GM21825 (cell line): ENCODE data around the gene ARMC12.

Experiments
- ATAC-seq: cut with Tn5 transposase; IDR thresholded peaks from one replicate; pipeline ENCODE4 v1.9.1; 2021; ENCODE audit warnings: mild to moderate bottlenecking, moderate library complexity; ENCODE audit not compliant: unreplicated experiment

ARMC12 gene

DNA sequence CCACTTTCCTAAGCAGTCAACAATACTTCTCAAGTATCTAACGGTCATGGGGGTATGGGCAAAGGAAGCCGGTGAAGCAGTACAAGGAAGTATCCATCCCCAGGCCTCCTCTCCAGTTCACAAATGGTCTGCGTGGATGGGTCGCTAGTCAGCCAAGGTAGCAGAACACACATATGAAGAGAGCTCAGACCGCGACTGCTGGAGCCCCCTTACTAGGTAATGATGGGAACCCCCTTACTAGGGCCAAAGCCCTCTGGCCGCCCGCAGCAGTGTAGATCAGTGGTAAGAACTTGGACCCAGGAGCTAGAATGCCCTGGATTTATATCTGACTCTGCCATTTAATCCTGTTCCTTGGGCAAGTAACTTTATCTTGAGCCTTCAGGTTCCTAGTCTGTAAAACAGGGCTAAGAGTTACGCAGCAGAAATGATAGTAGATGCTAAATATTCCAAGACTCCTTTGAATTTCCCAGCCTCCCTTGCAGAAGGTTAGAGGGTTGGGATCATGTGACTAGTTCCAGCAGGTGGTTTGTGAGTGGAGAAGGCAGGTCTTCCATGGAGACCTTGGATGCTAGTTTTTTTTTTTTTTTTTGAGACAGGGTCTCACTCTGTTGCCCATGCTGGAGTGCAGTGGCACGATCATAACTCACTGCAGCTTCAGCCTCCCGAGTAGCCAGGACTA, 37.4 kb downstream of the ARMC12 start:
- no peak for ATAC-seq

DNA sequence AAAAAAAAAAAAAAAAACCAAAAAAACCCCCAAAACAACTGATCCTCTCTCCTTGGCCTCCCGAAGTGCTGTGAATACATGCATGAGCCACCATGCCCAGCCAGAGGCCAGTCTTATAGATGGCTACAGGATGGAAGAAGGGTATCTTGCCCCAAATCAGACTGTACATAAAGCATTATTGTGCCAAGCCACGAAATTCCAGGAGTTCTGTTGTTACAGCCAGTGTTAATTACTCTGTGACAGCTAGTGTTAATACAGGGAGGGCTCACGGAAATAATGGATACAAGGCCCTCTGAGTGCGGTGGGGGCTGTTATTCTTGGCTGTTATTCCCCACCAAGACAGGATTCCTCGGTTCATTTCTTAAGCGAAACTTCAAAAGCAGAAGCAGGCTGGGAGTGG, 38.2 kb downstream of the ARMC12 start:
- no peak for ATAC-seq

DNA sequence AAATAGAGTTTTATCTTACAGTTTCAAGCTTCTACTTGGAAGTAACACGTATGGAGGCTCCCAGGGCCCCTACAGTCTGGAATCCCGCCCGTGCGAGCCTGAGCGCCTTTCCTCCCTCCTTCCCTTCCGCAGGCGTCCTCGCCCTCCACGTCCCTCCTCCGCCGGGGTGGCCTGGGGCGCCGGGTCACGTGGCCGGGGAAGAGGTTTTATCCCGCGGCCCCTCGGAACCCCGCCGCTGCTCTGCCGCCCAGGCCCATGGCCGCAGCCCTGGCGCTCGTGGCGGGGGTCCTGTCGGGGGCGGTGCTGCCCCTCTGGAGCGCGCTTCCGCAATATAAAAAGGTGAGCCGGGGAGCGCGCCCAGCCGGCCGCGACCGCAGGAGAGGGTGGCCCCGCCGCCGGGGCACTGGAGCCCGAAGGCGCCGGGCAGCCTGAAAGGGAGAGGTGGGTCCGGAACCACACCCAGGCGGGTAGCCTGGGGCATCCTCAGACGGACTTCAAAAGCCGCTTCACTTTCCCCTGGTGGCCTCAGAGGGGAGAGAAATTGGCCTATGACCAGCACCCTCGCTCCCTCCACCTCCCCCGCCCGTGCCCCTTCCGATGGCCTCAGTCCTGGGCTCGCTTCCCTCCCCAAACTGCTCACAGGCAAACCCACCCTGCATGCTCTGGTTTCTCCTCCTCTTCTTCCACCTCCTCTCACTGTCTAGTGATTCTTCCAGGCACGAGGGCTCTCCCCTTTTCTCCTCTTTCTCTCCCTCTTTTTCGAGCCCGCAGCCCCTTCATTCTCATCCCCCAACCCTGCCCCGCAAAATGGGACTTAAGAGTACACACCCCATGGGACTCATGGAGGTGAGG, 39.8 kb downstream of the ARMC12 start, which contains the start of gene CLPSL2:
Gene CLPSL2, plus strand, starts transcription at position 235 of the 852 bp plus-strand sequence. Its CDS starts 21 bp downstream, at position 256.
- ATAC-seq: no peak

DNA sequence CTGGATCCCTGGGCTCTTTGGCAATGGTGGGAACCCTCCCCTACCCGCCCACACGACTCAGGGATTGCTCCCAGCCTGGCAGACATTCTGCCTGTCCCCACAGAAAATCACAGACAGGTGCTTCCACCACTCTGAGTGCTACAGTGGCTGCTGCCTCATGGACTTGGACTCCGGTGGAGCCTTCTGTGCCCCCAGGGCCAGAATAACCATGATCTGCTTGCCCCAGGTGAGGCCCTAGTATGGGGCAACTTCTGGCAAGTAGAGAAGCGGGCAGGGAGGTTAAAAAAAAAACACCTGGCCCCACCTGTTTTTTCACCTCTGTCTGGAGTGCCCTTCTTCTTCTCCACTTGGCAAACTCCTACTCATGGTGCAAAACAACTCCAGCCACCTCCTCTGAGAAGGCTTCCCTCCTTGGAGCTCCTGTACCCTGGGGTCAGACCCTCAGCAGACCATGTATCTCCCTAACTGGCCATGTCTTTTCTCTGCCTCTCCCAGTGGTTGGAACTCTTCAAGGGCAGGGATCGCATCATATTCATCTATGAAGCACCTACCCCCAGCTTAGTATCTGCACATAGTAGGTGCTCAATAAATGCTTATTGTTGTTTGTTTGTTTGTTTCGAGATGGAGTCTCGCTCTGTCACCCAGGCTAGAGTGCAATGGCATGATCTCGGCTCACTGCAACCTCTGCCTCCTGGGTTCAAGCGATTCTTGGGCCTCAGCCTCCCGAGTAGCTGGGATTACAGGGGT, 40.7 kb downstream of the ARMC12 start:
- ATAC-seq: no peak

DNA sequence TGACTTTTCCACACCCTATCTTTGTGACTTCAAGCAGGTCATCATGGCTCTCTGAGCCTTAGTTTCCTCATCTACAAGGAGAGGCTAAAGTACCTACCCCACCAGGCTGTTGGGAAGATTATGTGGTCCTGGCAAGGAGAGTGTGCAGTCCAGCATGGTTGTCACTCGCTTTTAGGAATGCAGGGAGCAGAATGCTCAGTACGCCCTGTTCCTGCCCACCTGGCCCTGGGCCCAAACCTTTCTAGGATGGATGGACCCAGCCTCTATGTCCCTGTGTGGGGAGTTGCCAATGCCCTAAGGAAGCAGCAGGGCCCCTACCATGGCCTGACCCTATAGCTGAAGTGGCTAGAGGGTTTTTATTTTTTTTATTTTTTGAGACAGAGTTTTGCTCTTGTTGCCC, 41.6 kb downstream of the ARMC12 start:
- no peak for ATAC-seq

DNA sequence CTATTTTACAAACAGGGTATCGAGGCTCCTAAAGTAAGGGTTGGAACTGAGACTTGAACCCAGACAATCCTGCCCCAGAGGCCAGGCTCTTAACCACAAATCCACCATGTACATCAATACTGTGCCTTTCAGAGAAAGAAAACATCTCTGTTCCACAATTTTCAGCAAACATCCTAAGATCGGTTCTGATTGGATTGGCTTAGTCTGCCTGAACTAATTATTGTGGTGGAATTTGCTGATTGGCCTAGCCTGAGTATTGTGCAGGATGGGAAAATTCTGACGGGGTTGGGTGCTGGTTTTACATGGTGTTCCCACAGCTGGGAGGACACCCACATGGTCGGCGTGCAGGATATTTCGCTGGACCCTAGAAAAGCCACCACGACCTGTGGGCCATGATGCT, 43.9 kb downstream of the ARMC12 start, which contains the start of gene CLPSL1:
Gene CLPSL1, plus strand, starts transcription at position 301 of the 400 bp plus-strand sequence. Its CDS starts 92 bp downstream, at position 393.
- no peak for ATAC-seq

DNA sequence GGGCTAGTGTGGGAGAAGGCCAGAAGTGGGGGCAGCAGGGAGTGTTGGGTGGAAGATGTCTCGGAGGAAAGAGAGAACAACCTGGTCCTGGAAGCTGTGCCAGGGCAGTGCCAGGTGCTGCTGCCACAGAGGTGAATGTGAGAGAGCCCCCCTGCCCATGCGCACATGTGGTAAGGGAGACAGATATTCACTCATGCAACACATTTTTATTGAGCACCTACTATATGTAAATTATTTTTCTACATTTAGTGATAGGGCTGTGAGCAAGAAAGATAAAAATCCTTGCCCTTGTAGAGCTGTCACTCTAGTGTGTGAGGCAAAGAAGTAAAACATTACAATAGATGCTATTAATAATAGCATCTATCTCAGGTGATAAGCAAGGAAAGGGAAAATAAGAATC, 44.5 kb downstream of the ARMC12 start:
- no peak for ATAC-seq

DNA sequence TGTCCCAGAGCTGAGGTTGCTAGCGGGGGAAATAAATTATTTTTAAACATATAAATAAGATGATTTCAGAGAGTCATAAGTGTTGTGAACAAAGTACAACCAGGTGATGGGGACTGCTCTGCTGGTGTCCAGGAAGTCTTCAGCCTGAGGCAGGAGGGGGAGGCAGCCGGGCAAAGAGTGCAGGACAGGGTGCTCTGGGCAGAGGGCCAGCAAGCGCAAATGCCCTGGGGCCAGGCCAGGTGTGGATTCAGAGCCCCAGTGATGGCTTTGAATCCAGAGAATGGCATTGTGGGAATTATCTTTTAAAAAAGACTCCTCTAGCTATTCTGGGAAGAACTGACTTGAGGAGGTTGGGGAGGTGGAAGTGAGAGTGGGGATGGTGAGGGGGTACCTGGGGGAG, 45.6 kb downstream of the ARMC12 start:
- ATAC-seq: no peak

DNA sequence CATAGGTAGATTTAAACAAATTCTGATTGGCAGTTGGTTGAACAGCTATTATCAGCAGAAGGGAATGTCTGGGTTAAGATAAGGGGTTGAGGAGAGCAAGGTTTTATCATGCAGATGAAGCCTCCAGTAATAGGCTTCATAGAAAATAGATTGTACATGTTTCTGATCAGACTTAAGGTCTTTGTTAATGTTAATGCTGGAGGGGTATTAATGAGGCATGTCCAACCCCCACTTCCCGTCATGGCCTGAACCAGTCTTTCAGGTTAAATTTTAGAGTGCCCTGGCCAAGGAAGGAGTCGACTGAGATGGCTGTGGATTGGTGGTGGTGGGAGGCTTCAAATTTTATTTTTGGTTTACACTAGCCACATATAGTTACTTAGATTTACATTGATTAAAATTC, 47.4 kb downstream of the ARMC12 start:
- ATAC-seq: no peak

DNA sequence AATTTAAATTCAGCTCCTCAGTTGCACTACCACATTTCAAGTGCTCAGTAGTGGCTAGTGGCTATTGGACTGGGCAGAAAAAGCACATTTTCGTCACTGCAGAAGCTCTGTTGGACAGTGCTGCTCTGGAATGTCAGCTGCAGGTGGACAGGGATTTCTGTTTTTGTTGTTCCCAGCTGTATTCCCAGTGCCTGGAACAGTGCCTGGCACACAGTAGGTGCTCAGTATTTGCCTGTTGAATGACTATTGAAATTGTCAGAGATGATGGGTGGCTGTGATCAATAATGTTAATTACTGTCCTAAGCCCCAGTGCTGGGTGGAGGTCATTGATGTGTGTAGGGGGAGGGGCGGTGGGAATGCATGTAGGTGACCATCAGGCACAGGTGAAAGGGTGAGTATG, 49.4 kb downstream of the ARMC12 start:
- ATAC-seq: no peak

DNA sequence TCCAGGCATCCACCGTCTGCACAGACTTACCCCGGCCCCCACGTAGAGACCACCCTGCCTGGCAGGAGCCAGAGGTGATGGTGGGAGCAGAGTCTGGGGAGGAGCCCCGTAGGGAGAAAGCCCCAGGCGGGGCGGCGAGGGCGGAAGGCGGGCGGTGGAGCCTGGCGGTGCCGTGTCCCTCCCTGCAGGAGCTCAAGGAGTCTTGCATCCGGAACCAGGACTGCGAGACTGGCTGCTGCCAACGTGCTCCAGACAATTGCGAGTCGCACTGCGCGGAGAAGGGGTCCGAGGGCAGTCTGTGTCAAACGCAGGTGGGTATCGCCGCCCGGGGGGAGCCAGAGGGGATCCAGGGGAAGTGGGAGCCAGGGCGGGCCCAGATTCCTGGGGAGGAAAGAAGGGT, 50.0 kb downstream of the ARMC12 start:
- ATAC-seq: no peak

DNA sequence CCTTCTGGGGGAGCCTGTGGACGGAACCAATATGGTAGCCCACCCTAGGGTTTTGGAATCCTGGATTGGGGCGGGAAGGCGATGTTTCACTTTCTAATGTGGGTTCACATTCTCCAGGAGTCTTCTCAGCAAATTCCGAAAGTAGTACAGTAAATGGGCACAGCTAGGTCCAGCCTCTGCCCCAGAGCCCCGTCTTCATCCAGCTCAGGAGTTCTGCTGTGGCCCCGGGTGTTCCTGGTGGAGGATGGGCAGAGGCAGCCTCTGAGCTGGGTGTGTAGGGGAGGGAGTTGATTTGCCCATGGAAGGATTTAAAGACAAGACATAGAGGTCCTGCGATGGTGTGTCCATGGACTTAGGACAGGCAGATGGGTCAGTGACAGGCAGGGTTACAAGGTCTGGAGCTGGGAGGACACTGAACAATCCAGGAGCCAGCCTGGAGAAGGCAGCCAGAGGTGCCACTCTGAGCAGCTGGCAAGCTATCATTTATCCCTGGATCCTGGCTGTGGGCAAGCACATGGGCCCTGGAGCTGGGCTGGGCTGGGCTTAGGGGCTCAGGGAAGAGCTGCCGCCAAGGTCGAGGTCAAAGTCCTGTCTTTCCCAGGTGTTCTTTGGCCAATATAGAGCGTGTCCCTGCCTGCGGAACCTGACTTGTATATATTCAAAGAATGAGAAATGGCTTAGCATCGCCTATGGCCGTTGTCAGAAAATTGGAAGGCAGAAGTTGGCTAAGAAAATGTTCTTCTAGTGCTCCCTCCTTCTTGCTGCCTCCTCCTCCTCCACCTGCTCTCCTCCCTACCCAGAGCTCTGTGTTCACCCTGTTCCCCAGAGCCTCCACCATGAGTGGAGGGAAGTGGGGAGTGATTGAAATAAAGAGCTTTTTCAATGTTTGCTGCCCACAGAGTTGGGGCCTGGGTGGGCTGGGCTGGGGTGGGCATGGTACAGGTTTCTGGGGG, 50.7 kb downstream of the ARMC12 start:
- no peak for ATAC-seq

DNA sequence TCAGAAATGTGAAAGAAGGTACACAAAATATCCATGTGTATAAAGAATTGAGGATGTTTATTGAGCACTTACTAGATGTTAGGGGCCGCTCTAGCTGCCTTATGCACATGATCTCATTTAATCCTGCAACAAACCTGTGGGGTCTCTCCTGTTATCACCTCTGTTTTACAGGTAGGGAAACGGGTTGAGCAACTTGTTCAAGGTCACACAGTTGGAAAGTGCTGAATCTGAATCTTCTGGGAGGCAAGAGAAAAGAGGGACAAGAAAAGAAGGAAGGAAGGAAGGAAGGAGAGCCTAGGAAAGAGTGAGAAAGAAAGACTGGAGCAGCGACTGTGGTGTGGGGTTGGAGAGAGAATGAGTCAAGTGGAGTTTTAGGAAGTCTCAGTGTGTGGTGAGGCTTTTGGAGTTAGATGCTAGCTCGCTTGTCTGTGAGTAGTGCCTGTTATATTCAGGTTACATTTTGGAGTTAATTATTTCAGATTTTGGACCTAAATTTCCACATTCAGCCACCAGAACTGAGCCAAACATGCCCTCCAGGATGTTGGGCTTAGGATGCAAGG, 51.7 kb downstream of the ARMC12 start:
- ATAC-seq: no peak

DNA sequence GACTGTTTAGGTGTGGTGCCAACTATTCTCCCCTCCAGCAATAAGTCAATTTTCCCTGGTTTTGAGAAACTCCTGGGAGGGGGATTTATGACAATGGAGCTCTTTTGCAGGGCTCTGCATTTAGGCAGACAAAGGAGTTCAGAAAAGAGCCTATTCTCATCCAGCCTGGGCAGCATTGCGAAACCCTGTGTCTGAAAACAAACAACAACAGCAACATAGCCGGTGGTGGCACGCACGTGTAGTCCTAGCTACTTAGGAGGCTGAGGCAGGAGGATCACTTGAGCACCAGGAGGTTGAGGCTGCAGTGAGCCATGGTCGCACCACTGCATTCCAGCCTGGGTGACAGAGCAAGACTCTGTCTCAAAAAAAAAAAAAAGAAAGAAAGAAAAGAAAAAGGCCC, 53.9 kb downstream of the ARMC12 start:
- no peak for ATAC-seq

DNA sequence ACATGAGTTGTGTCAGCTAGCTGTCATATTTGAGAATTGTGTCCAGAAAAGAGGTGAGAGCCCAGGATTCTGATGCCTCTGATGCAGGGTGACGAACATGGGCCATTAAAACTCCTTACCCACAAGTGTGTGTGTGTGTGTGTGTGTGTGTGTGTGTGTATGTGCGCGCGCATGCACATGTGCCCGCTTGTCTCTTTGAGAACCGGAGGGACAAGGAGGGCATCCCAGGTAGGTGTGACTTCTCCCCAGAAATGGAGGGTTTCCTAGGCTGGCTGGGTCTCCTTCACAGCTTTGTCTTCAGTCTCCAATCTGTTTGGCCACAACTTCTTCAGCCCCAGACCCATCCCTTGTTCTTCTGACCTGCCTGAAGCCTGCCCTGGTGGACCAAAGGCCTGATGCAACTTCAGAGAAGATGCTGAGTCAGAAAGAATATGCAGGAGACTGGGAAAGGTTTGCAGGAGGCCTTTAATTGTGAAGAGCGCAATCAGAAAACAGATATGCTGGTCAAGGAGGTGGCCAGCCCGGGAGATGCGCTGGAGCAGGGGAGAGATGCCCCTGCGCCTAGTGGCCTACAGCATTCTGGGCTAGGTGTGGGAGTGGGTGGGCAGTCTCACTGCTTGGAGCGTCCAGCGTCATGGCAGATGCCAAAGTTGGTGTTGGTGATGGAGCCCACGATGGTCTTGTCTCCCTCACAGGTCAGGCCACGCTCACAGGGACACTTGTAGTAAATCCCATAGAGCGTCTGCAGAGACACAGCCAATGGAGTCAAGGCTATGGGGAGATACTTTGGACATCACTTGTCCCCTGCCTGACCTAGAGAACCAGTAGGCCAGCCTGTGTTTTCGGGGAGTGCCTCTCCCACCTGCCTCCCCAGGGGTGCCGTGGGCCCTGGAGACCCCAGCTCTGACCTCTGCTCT, 58.0 kb downstream of the ARMC12 start:
- ATAC-seq: no peak

DNA sequence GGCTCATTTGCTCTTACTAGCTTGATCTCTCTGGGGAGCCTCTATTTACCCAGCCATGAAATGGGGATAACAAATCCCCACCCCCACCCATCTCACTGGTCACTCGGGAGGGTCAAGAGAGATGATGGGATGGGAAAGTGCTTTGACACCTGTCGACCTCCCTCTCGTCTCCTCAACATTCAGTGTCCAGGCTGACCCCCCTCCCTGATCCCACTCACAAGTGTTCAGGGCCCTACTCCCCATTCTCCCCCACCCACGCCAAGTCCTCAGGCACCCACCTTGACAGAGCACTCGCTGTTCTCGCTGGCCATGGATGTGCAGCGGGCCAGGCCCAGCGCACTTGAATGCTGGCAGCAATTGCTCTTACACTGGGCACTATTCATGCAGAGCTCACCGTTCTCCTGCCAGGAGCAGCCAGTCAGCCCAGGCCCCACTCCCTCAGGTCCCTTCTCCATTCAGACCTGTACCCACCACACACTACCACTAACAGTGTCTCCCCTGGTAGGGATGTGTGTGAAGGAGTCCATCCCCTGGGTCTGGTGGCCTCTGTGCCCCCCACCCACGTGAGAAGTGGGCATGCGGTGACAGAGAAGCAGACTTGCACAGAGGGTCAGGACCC, 58.7 kb downstream of the ARMC12 start:
- no peak for ATAC-seq

DNA sequence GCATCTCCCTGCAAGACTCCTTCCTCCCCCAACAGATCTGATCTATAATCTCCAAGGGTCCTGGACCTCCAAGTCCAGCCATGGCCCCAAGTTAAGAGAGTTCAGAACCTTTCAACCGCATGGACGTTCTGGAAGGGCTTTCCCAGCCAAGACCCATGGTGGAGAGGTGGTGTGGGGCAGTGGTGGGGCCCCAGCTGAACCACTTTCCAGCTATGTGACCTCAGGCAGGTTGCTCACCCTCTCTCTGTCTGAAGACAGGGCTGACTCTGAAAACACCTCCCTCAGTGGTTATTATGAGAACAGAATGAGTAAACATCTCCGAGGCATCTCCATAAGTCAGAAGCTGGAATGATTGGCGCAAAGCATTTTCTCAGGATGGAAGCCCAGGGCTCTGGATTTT, 59.4 kb downstream of the ARMC12 start:
- no peak for ATAC-seq

DNA sequence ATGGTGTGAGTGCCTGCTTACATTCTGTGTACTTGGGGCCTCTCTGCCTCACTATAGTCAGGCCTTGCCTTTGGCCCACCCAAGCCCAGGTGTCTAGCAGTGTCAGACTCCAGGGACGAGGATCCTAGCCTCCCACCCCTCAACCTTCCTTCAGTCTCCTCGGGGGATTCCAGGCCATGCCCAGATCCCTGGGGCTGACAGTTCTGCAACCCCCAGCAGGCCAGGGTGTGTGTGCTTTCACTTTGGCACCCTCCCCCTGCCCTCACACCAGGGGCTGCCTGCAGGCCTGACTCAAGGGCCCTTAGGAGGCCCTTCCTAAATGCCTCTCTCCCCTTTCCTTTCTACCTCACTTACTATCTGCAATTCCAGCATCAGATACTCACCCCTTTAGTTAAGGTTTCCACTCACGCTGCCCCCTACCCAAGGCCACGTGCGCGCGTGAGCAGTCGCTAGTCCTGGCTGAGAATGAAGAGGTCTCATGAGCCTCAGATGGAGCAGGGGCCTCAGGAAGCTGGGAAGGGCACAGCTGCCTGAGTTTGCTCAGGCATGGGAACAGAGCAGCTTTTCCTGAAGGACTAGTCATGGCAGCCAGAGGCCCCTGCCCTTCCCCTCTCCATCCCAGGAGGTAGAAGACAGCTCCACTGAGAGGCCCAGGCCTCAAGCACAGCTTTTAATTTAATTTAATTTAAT, 61.1 kb downstream of the ARMC12 start:
- no peak for ATAC-seq
